Tibial nerve (tissue), 4 donors: ENCODE measurements around the gene AKT2.

Source experiments
- CTCF ChIP-seq, 5 experiments: fragments of 200-600 bp in 3 of 5; fragments of 450-650 bp in 2 of 5; sonication (generic) in 3 of 5; IDR thresholded peaks; one replicate each; pipeline ENCODE4 v1.5.1; 2016 to 2019; ENCODE audit warnings: antibody characterized with exemption in 5 of 5, mild to moderate bottlenecking in 3 of 5, moderate library complexity in 2 of 5
- EP300 ChIP-seq, 2 donors: sonication (generic); formaldehyde crosslinking; IDR thresholded peaks; one replicate each; pipeline ENCODE4 v1.6.1; 2017; ENCODE audit warnings: antibody characterized with exemption in 2 of 2, mild to moderate bottlenecking in 1 of 2
- POLR2A ChIP-seq, 2 donors: fragments of 450-650 bp; IDR thresholded peaks; one replicate each; pipeline ENCODE4 v1.6.1; 2017; ENCODE audit warnings: antibody characterized with exemption in 2 of 2, mild to moderate bottlenecking in 2 of 2, moderate library complexity in 2 of 2

GRCh38 chr19:40257096-40257517, 28.0 kb downstream of the AKT2 start:
- TF ChIP-seq POLR2A (IDR thresholded peaks at IDR 0.05): no peak
- no peak for TF ChIP-seq CTCF (IDR thresholded peaks at IDR 0.05)
- TF ChIP-seq EP300 (IDR thresholded peaks at IDR 0.05): no peak
